HG03575 (cell line): ENCODE measurements around the gene YPEL2.

ENCODE experiments used
- ATAC-seq: cut with Tn5 transposase; IDR thresholded peaks from one replicate; pipeline ENCODE4 v1.9.1; 2021; ENCODE audit not compliant: unreplicated experiment, insufficient number of reproducible peaks, low FRiP score; ENCODE audit errors: extremely low read depth

Gene YPEL2

GRCh38 chr17:59329176-59330052 is 2.0 kb upstream of the YPEL2 start:
- no peak for ATAC-seq

GRCh38 chr17:59330053-59330942 is 1.2 kb upstream of the YPEL2 start:
- ATAC-seq = no peak

GRCh38 chr17:59331929-59332748 is 684 bp downstream of the YPEL2 start:
- no peak for ATAC-seq

GRCh38 chr17:59332749-59333377 is 1.4 kb downstream of the YPEL2 start:
- no peak for ATAC-seq

DNA sequence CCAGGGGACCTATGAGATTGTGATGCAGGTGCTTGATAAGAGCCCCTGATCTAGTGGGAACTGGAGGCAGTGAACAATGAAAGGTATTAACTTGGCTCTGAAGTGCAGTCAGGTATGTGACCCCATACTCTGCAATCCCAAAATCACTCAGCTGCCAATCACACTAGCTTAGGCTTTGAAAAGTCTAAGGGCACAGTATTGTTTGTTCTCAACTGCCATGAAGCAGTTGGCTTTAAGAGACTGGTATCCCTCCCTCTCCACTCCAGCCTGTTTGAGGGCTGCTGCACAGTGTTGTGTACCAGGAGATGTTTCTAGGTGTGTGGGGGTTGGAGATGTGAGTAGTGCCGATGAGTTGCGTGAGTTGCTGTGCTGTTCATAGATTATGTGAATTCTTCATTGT is 2.4 kb downstream of the YPEL2 start:
- no peak for ATAC-seq

- ATAC-seq = no peak
Observed at GRCh38 chr17:59335685-59336084, 4.2 kb downstream of the YPEL2 start.

DNA sequence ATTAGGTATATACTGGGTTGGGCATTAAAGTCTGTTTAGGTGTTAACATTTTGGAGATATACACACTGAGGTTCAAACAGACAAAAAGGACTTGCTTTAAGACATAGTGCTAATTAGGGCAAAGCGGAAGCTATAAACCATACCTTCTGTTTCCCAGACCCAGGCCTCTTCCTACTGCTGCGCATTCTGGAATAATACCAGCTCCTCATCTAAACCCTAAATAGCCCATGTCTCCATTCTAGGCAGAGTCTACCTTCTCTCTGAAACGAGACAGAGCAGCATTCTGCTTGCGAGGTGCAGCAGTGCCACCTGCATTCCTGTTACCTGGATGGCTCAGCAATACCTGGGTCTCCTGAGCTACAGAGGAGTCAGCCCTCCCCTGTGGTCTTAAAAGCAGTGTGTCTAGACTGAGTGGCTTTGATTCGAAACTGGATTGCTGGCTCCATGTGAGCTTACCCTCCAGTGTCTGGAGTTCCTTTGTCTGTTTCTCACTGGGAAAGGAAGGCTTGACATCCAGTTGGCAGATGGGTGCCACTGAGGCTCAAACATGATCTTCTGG is 6.4 kb downstream of the YPEL2 start:
- no peak for ATAC-seq

- no peak for ATAC-seq
Observed at GRCh38 chr17:59338498-59338897, 7.0 kb downstream of the YPEL2 start.

- no peak for ATAC-seq
Observed at GRCh38 chr17:59341922-59342321, 10.5 kb downstream of the YPEL2 start.

GRCh38 chr17:59342681-59343131 is 11.3 kb downstream of the YPEL2 start:
- no peak for ATAC-seq

- ATAC-seq = no peak
Observed at GRCh38 chr17:59345476-59345875, 14.0 kb downstream of the YPEL2 start.

DNA sequence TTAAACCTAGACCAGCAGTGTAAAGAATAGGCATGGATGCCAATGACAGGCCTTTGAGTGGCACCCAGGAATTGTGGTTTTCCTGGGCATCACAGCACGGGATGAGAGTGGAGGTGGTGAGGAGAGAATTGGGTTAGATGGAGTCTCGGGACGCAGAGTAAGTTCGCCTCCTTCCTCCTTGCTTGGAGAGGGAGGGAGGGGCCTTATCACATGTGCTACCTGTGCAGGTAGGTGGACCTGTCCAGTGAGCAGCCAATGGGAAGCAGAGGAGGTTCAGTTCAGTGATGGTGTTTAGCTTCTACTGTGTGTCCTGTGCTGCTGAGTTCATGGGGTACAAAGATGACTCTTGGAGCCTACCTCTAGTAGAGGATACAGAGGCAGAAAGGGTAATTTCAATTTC is 14.9 kb downstream of the YPEL2 start:
- no peak for ATAC-seq

GRCh38 chr17:59346876-59347407 is 15.5 kb downstream of the YPEL2 start:
- no peak for ATAC-seq

- no peak for ATAC-seq
Observed at GRCh38 chr17:59347975-59348391, 16.5 kb downstream of the YPEL2 start.

GRCh38 chr17:59349178-59349577 is 17.7 kb downstream of the YPEL2 start:
- no peak for ATAC-seq

DNA sequence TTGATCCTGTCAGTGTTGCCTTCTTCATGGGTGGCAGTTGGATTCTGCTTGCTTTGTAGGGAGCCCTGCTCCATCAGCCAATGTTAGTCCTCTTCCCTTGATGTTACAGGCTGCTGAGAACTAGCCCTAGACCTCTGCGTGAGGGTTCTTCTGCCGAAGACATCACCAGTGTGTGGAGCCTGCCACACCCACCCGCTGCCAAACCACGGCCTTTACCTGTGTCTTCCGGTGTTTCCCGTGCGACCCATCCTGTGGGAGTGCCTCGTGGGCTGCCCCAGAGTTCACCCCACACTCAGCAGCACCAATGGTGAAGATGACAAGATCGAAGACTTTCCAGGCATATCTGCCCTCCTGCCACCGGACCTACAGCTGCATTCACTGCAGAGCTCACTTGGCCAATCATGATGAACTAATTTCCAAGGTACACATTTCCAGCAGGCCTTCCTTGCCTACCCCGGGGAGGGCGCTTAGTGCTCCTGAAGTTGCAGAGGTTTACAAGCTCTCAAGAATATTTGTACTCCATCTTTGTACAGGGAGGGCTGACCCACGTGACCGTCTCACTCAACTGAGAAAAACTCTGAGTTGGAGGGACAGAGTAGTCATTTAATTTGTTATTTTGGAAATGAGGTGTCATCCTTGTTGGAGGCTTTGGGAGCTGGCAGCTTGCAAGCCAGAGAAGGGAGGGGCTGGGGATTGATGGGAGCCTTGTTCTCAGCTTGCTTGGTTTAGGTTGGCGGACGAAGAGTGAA is 21.8 kb downstream of the YPEL2 start:
- ATAC-seq = no peak

DNA sequence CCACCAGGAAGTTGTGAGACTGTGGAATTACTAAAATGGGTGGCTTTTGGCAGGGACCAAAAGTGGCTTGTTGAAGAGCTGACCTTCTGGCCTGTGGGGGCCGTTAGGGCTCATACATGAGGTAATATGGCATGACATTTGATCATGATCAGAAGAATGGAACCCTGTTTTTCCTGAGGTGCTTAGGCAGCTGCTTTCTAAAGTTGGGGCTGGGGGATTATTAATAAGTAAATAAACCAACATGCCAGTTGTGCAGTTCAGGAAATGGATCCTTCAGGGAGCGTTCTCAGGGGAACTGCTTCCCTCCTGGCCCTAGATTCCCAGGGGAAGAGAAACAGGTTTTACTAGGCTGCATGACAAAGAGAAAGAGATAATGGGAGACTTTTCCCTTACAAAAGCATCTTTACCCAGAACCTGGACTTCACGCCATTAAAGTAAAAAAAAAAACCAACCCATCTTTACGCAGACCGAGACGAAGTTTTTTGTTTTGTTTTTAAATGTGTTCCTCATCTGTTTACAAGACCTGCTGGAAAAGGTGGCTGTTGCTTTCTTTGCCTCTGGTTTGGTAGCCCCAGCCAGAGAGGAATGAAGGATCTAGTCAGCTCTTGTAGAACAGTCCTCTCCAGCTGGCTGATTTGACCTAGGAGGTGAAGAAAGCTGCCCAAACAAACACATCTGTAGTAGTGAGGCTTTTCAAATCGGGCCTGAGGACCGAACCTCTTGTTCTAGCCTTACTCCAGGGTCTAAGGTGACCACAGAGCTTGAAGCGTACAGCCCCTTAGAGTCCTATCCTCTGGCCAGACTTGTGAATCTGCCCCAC is 22.7 kb downstream of the YPEL2 start:
- ATAC-seq = no peak
